GM10266 (cell line): ENCODE data around the gene MT3.
"Not testable (repeated sequence)": the region's sequence is repeated elsewhere in the genome, so short reads cannot be mapped to it uniquely, and the experiment has no call there.

Experiments used
- DNase-seq: peaks from one replicate; pipeline ENCODE4 v3.0.0; 2012; ENCODE audit errors: extremely low spot score
- CTCF ChIP-seq: IDR thresholded peaks from 2 replicates; pipeline ENCODE4 v1.5.1; 2012; ENCODE audit warnings: mild to moderate bottlenecking, low read depth; ENCODE audit not compliant: control insufficient read depth, insufficient read depth; ENCODE audit errors: missing control alignments

The MT3 gene

GRCh38 chr16:56580391-56581048 lies 8.8 kb upstream of the MT3 start:
- TF ChIP-seq CTCF, result no peak
- no peak for DNase-seq

GRCh38 chr16:56582911-56583310 lies 6.4 kb upstream of the MT3 start:
- DNase-seq, result not testable (repeated sequence)

- no peak for TF ChIP-seq CTCF
- no peak for DNase-seq
These were observed 5.8 kb upstream of the MT3 start for GRCh38 chr16:56583351-56584168.

GRCh38 chr16:56584276-56584675 lies 5.1 kb upstream of the MT3 start:
- TF ChIP-seq CTCF, result no peak
- DNase-seq, result no peak

GRCh38 chr16:56588781-56589140 lies 567 bp upstream of the MT3 start:
- TF ChIP-seq CTCF, result no peak
- no peak for DNase-seq

- no peak for TF ChIP-seq CTCF
- DNase-seq, result no peak
These were observed 2.2 kb downstream of the MT3 start for GRCh38 chr16:56591377-56592060.

GRCh38 chr16:56593573-56594291 lies 4.4 kb downstream of the MT3 start:
- TF ChIP-seq CTCF, result no peak
- no peak for DNase-seq
